Right ventricle myocardium superior (tissue), 1 donor: ENCODE data around the gene ZNF573. TPM values are rescaled to one million over a fixed set of nuclear protein-coding genes. Genes with fewer than 3 reads are reported as not detected.
"Not testable (repeated sequence)": the region's sequence is repeated elsewhere in the genome, so short reads cannot be mapped to it uniquely, and the experiment has no call there.

Experiments
- ATAC-seq: fragments of 200-7000 bp; cut with Tn5 transposase; one replicate; pipeline ENCODE4 v1.9.1; 2020; ENCODE audit warnings: mild to moderate bottlenecking; ENCODE audit not compliant: poor library complexity
- DNase-seq: peaks from one replicate; pipeline ENCODE4 v3.0.0-alpha.2; 2020
- intact Hi-C: fragments of 100-400 bp; cut with DNase I; formaldehyde crosslinking; loops from one replicate; pipeline ENCODE4 v1.11.2; 2022
- long read RNA-seq: library from polyadenylated mRNA; unstranded; transcript quantifications from one replicate; pipeline ENCODE4 v2.0.0, GENCODE V29; 2021
- total RNA-seq: library from RNA; stranded (reverse); fragmentation: NEBNext Ultra II Directional; extraction: Animal tissue kit (Norgen Biotek cat#: 25700); gene quantifications from one replicate; pipeline ENCODE4 v1.2.1, GENCODE V29; 2021
- donor health status: DM: no; HTN: yes; CAD: no; lungs with severe emphysema.

Gene ZNF573
- 13.9 TPM for total RNA-seq
- long read RNA-seq, partial matches to known transcripts = 1 of 3 reads
- long read RNA-seq, other reads (novel, unspliced or antisense) = 1 of 3 reads

- ATAC-seq (peak; percentile 99), DNase-seq (peak; percentile 88)
- intact Hi-C loops = no loop called here
Measured at GRCh38 chr19:37779127-37780005, at the start of gene ZNF573. TSS of gene ZNF573 (minus strand) at chr19:37779586. CDS start at chr19:37773729, 5,857 bp downstream.

- peak; percentile 90 for DNase-seq
- intact Hi-C loops = no loop called here
- peak; percentile 98 for ATAC-seq
Measured at GRCh38 chr19:37817180-37817981, 38.0 kb upstream of the ZNF573 start.

GRCh38 chr19:37815611-37816010, 36.2 kb upstream of the ZNF573 start:
- intact Hi-C loops, DNase-seq, ATAC-seq: not testable (repeated sequence)

- no peak for DNase-seq
- ATAC-seq = no peak
Measured at GRCh38 chr19:37813340-37813739, 34.0 kb upstream of the ZNF573 start.

GRCh38 chr19:37809366-37809765, 30.0 kb upstream of the ZNF573 start:
- intact Hi-C loops = no loop called here
- no peak for ATAC-seq

More at GRCh38 chr19:37813340-37813739, 34.0 kb upstream of the ZNF573 start:
- intact Hi-C loops = no loop called here

GRCh38 chr19:37803249-37803840, 24.0 kb upstream of the ZNF573 start:
- ATAC-seq (no peak), DNase-seq (no peak)
- intact Hi-C loops = no loop called here

More at GRCh38 chr19:37809366-37809765, 30.0 kb upstream of the ZNF573 start:
- no peak for DNase-seq

- ATAC-seq (no peak), DNase-seq (no peak)
- intact Hi-C loops = no loop called here
Measured at GRCh38 chr19:37790244-37790925, 11.0 kb upstream of the ZNF573 start.

GRCh38 chr19:37778613-37779126, 716 bp downstream of the ZNF573 start:
- no peak for DNase-seq
- ATAC-seq = peak; percentile 21
- intact Hi-C loops = no loop called here

- DNase-seq = no peak
- ATAC-seq = no peak
- intact Hi-C loops = no loop called here
Measured at GRCh38 chr19:37770985-37771384, 8.4 kb downstream of the ZNF573 start.

- DNase-seq (no peak), ATAC-seq (no peak)
- intact Hi-C loops = no loop called here
Measured at GRCh38 chr19:37763488-37763887, 15.9 kb downstream of the ZNF573 start.

GRCh38 chr19:37757683-37758082, 21.7 kb downstream of the ZNF573 start:
- ATAC-seq, intact Hi-C loops, DNase-seq: not testable (repeated sequence)

- ATAC-seq (no peak), DNase-seq (no peak)
- intact Hi-C loops = no loop called here
Measured at GRCh38 chr19:37738371-37738770, 41.0 kb downstream of the ZNF573 start.

- ATAC-seq (no peak), DNase-seq (no peak)
- intact Hi-C loops = no loop called here
Measured at GRCh38 chr19:37725181-37725580, 54.2 kb downstream of the ZNF573 start.

GRCh38 chr19:37719927-37720265, 59.5 kb downstream of the ZNF573 start:
- intact Hi-C loops = no loop called here
- no peak for ATAC-seq
- no peak for DNase-seq

GRCh38 chr19:37719111-37719926, 60.1 kb downstream of the ZNF573 start, which contains the start of gene ZNF607:
TSS of gene ZNF607 (minus strand) at chr19:37719761. CDS start at chr19:37711618, 8,143 bp downstream.
- ATAC-seq = peak; percentile 100
- intact Hi-C loops = no loop called here

GRCh38 chr19:37718304-37718703, 61.1 kb downstream of the ZNF573 start:
- no peak for ATAC-seq
- intact Hi-C loops = no loop called here
- DNase-seq = no peak

More at GRCh38 chr19:37719111-37719926, 60.1 kb downstream of the ZNF573 start, which contains the start of gene ZNF607:
- DNase-seq = peak; percentile 92

GRCh38 chr19:37716140-37716539, 63.2 kb downstream of the ZNF573 start:
- intact Hi-C loops = no loop called here
- ATAC-seq = no peak
- DNase-seq = no peak
